ENCODE measurements around the gene FITM1.

Gene FITM1

DNA sequence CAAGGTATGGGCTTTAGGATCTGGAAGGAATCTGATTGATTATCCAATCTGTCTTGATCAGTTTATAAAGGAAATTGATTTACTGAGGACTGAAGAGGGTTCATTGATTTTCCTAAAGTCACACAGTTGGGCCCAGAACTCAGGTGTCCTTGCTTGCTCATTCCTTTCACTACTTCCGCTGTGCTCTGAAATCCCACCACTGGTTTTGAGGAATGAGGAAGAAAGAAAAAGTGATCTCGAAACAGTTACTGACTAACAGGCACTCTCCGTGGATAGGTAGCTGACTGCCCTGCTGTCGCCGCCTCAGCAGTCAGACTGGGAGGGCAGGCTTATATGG is at the start of gene FITM1:
Gene FITM1, plus strand, starts transcription at position 280 of the 337 bp plus-strand sequence. CDS start 905 bp downstream, outside the sequence.
- no peak for DNase-seq

DNA sequence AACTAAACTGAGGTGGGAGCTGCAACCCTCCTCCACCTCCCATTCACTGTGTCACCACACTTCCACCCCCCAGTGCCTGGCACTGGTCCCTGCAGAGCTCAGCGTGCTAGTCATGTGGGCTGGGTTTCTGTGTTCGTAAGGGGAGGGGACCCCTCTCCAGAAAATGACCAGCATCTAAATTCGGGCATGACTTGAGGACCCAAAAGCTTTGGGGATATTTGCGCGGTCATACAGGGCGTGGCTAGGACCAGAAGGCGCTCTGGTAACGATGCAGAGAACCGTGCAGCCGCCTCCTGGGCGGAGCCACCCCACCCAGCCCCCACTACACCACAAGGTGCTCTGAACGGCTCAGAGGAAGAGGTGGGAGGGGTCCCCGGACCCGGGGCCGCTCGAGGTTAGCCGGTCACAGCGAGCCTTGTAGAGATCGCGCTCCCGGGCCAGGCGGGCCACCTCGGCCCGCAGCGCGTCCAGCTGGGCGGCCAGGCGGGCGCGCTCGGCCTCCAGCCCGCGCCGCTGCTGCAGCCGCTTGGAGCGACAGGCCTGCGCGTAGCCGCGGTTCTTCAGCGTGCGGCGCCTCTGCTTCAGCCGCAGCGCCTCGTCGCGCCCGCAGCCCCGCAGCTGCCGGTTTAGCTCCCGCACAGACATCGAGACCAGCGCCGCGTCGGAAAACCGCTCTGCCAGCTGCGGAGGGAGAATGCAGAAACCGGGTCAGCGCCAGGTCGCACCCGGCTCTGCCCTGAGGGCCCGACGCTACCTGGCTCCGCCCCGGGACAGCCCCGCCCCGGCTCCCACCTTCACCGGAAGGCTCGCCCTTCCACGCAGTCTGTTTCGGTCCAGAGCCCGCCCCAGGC is 49.3 kb upstream of the FITM1 start:
- peak; percentile 73 for DNase-seq

DNA sequence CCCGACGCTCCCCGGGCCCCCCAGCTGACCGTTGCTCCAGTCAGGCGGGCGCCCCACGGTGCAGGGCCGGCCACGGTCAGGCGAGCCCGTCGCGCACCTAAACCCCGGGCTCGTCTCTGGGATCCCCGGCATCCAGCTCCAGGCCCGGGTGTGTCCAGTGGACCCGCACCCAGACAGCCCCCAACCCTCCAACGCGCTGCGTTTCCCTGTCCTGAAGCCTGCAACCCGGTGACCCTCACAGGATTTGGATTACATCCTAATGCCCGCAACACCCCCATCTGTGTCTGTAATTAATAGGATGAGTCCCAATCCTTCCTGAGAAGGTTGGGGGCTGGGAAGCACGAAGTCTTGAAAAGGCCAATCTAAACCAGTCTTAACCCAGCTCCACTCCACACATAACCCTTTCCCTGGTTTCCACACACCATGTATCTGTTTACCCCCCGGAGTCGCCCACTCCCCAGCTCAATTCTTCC is 48.7 kb upstream of the FITM1 start:
- no peak for DNase-seq

DNA sequence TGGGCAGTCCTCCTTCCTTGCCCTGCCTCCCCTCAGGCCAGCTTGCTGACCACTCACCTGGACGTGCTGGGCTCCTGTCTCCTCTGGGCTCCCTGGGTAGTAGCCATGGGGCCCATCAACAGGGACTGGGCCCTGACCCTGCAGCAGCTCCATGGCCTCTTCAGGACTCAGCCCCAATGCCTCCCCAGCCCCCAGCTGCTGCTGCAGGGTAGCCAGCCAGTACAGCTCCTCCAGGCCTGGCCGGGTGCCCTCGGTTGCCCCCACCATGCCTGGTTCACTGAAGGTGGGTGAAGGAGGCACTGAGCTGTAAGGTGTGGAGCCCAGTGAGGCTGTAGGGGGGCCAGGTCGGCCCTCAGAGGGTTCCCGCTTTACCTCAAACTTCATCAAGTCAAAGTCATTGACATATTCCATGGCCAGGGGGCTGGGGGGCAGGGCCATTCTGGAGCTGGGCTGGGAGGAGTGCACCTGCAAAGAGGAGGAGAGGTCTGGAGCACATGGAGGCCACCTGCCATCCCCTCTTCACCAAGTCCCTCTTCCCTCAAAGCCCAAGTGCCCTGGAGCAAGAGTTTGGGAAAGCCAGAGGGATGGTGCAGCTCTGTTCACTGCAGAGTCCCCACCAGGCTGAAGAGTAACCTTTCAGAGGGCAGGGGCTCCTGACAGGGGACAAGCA is 47.9 kb upstream of the FITM1 start:
- DNase-seq = no peak

DNA sequence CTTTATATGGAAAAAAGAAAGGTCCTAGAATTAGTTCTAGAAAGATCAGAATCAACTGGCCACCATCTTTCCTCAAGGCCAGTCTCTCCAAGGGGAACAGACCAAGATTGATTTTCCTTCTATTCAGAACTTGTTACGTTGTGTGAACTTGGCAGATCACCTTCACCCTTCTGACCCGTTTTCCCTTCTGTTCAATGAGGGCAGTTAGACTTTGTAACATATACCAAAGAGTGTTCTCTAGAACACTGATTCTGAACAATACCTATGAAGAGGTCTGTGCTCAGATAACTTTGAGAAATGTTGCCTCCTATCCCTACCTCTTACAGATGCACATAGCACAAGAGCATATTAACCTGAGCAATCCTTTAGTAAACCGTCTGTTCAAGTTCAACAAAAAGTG is 47.0 kb upstream of the FITM1 start:
- DNase-seq = no peak

- no peak for DNase-seq
These were observed 46.0 kb upstream of the FITM1 start for GRCh38 chr14:24084440-24084839.

GRCh38 chr14:24085215-24085614 is 45.2 kb upstream of the FITM1 start:
- no peak for DNase-seq

- no peak for DNase-seq
These were observed 44.1 kb upstream of the FITM1 start for GRCh38 chr14:24086193-24086955.

DNA sequence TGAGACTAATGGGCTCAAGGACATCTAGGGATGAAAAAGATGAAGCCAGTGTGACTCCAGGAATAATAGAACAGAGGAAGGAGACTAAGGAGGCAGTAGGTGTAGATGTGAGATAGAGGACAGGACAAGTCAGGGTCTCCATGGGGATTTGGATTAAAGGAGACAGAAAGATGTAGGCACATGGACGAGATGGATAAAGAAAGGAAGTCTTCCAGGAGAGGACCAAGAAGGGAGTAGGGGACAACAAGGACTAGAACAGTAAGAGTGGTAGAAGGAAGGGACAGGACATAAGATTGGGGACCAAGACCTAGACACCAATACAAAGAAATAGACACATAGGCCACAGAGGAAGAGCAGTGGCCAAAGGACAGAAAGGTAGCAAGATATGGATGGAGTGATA is 43.5 kb upstream of the FITM1 start:
- DNase-seq = no peak

DNA sequence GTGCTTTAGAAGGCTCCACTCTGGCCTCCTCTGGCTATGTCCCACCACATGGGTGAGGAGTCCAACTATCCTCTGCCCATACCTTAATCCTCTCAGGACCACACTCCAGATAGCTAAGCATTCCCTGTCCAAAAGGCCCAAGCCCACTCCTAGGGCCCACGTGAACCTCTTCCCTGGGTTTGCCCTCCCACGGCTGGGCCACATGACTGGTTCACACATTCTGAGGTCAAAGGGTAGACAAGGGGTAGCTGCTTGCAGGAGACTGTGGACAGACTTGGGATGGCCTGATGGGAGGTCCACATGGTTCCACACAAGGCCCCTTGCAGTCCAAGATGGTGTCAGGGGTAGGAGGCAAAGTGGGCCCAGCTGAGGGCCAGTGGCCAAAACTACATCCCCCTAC is 42.4 kb upstream of the FITM1 start:
- DNase-seq = no peak

DNA sequence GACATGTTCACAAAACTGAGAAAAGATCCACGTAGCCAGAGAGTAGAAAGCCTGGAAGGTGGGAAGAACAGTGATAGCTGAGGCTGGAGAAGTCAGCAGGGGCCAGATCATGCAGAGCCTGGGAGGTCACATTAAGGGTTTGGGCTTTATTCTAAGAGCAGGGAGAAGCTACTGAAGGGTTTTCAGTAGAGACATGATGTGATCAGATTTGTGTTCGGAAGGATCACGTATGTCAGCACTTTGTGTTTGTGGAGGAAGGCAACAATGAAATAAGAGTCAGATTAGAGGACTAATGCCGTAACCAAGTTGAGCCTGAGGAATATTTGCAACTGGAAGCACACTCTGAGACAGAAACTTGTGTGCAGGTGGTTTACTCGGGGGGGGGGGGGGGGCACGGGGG is 40.6 kb upstream of the FITM1 start:
- no peak for DNase-seq

GRCh38 chr14:24092110-24092504 is 38.4 kb upstream of the FITM1 start:
- no peak for DNase-seq

GRCh38 chr14:24092505-24093206 is 37.8 kb upstream of the FITM1 start:
- no peak for DNase-seq

GRCh38 chr14:24093207-24093900 is 37.1 kb upstream of the FITM1 start:
- no peak for DNase-seq

- DNase-seq = peak; percentile 78
These were observed 36.3 kb upstream of the FITM1 start, which contains the start of gene PCK2 for GRCh38 chr14:24093901-24094840. Gene PCK2, plus strand, starts transcription at chr14:24094311. Its CDS starts 95 bp downstream, at chr14:24094406.

DNA sequence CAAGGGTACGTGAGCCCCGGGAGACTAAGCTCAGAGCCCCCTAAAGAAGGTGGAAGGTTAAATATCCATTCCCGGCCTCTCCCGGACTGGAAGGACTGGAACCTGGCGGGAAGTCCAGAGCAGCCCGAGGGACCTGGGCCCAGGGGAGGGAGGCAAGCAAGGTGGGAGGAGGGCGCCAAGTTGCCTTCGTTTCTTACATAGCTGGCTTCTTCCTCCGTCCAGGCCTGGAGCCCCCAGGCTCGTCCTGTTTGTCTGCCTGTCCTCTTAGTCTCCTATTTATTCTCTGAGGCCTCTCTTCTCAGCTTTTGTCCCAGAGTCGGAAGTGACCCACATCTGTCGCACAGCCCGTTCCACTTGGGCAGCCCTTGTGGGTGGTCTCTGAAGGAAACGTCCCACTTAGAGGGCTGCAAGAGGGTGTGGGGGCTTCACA is 35.6 kb upstream of the FITM1 start:
- peak; percentile 26 for DNase-seq

- DNase-seq = peak; percentile 27
These were observed 35.0 kb upstream of the FITM1 start for GRCh38 chr14:24095271-24096068.

GRCh38 chr14:24096545-24097181 is 33.8 kb upstream of the FITM1 start:
- DNase-seq = no peak

DNA sequence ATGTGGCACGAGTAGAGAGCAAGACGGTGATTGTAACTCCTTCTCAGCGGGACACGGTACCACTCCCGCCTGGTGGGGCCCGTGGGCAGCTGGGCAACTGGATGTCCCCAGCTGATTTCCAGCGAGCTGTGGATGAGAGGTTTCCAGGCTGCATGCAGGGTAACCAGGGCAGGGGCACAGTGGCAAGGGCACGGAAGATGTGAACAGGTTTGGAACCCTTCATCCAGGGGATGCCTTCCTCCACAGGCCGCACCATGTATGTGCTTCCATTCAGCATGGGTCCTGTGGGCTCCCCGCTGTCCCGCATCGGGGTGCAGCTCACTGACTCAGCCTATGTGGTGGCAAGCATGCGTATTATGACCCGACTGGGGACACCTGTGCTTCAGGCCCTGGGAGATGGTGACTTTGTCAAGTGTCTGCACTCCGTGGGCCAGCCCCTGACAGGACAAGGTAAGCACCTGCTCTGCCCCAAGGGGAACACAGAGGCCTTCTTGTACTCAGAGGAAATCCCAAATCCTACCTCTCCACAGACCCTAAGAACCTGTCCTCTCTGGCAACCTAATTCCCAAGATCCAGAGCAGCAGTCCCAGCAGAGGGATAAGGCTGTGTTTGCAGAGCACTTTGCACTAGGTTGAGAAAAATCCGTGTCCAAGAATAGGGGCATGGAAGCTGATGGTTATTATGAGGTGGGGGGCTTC is 32.1 kb upstream of the FITM1 start:
- no peak for DNase-seq

Measured in activated T-cell treated with anti-CD3 and anti-CD28 coated beads, Interleukin-2, amount 50 U/mL, for 1 hour (primary cell).